HG02852 (cell line): ENCODE measurements around the gene MC5R.
"Not testable (repeated sequence)": the region's sequence is repeated elsewhere in the genome, so short reads cannot be mapped to it uniquely, and the experiment has no call there.

ENCODE experiments used
- ATAC-seq: cut with Tn5 transposase; IDR thresholded peaks from one replicate; pipeline ENCODE4 v1.9.1; 2021; ENCODE audit warnings: mild to moderate bottlenecking, moderate library complexity; ENCODE audit not compliant: unreplicated experiment

Gene MC5R

GRCh38 chr18:13836559-13836958 lies 12.6 kb downstream of the MC5R start:
- ATAC-seq = no peak

- no peak for ATAC-seq
Measured at GRCh38 chr18:13849791-13850190, 25.8 kb downstream of the MC5R start.

GRCh38 chr18:13862898-13863297 lies 38.9 kb downstream of the MC5R start:
- not testable (repeated sequence) for ATAC-seq

- no peak for ATAC-seq
Measured at GRCh38 chr18:13868501-13869271, 44.7 kb downstream of the MC5R start.

- ATAC-seq = no peak
Measured at GRCh38 chr18:13871701-13872100, 47.8 kb downstream of the MC5R start.

GRCh38 chr18:13872373-13872772 lies 48.4 kb downstream of the MC5R start:
- ATAC-seq = no peak

GRCh38 chr18:13872932-13873331 lies 49.0 kb downstream of the MC5R start:
- no peak for ATAC-seq

- ATAC-seq = no peak
Measured at GRCh38 chr18:13874558-13874957, 50.6 kb downstream of the MC5R start.
